ENCODE measurements around the gene PLA2G15. TPM values are rescaled to one million over a fixed set of nuclear protein-coding genes. Genes with fewer than 3 reads are reported as not detected.

PLA2G15 gene
- total RNA-seq, 1 donor from 2014 or later = 20.9 TPM

- DNase-seq (ENCODE audit: low spot score, unreplicated experiment) = no peak
- Mint-ChIP-seq H3K4me3 (ENCODE audit: low read depth) (no peak overlapping the region), H3K36me3 (ENCODE audit: insufficient read depth) (peaks cover 5% of the 10 kb centered on the region), H3K27ac (no peak overlapping the region), H3K9me3 (ENCODE audit: low read depth) (peaks cover 3% of the 10 kb centered on the region), H3K27me3 (no peaks in the 10 kb centered on the region), H3K4me1 (ENCODE audit: low read depth) (peaks cover 12% of the 10 kb centered on the region)
- TF ChIP-seq, protein P1, sequence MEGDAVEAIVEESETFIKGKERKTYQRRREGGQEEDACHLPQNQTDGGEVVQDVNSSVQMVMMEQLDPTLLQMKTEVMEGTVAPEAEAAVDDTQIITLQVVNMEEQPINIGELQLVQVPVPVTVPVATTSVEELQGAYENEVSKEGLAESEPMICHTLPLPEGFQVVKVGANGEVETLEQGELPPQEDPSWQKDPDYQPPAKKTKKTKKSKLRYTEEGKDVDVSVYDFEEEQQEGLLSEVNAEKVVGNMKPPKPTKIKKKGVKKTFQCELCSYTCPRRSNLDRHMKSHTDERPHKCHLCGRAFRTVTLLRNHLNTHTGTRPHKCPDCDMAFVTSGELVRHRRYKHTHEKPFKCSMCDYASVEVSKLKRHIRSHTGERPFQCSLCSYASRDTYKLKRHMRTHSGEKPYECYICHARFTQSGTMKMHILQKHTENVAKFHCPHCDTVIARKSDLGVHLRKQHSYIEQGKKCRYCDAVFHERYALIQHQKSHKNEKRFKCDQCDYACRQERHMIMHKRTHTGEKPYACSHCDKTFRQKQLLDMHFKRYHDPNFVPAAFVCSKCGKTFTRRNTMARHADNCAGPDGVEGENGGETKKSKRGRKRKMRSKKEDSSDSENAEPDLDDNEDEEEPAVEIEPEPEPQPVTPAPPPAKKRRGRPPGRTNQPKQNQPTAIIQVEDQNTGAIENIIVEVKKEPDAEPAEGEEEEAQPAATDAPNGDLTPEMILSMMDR (IDR thresholded peaks at IDR 0.05; ENCODE audit: unreplicated experiment) = no peak
Measured at GRCh38 chr16:68242085-68242484, 3.1 kb upstream of the PLA2G15 start.

GRCh38 chr16:68242926-68243858, 2.0 kb upstream of the PLA2G15 start:
- Mint-ChIP-seq H3K27ac (no peak overlapping the region), H3K9me3 (ENCODE audit: low read depth) (peaks cover 3% of the 10 kb centered on the region), H3K27me3 (no peaks in the 10 kb centered on the region), H3K36me3 (ENCODE audit: insufficient read depth) (peaks cover 4% of the 10 kb centered on the region), H3K4me3 (ENCODE audit: low read depth) (peak overlapping the region; percentile 98), H3K4me1 (ENCODE audit: low read depth) (peaks cover 9% of the 10 kb centered on the region)
- TF ChIP-seq, protein P1 (IDR thresholded peaks at IDR 0.05; ENCODE audit: unreplicated experiment) = no peak
- no peak for DNase-seq (ENCODE audit: low spot score, unreplicated experiment)

- TF ChIP-seq, protein P1 (IDR thresholded peaks at IDR 0.05; ENCODE audit: unreplicated experiment) = no peak
- no peak for DNase-seq (ENCODE audit: low spot score, unreplicated experiment)
- peaks cover 9% of the 10 kb centered on the region for H3K4me1 Mint-ChIP-seq (ENCODE audit: low read depth)
- H3K27me3 Mint-ChIP-seq = no peaks in the 10 kb centered on the region
- H3K9me3 Mint-ChIP-seq (ENCODE audit: low read depth) = no peaks in the 10 kb centered on the region
- peaks cover 2% of the 10 kb centered on the region for H3K36me3 Mint-ChIP-seq (ENCODE audit: insufficient read depth)
- peak overlapping the region; percentile 98 for H3K4me3 Mint-ChIP-seq (ENCODE audit: low read depth)
- H3K27ac Mint-ChIP-seq = no peak overlapping the region
Measured at GRCh38 chr16:68244481-68244902, 681 bp upstream of the PLA2G15 start.

DNA sequence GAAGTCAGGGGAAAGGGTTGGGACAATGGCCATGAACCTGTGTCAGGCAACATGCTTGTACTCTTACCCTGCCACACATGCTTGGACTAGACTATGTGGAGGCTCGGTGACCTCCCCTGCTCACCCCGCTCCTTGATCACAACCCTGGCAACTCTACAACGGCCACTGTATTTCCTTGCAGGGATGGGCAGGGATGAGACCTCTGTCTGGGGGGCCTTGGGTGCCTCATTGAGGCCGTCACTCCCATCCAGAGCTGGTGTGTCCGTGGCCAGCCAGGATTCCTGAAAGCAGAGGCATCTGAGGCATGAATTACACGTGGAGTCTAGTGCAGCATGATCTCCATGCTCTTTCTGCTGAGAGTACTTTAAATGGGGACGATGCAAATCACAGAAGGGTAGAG, 948 bp downstream of the PLA2G15 start:
- TF ChIP-seq, protein P1 (IDR thresholded peaks at IDR 0.05; ENCODE audit: unreplicated experiment) = no peak
- DNase-seq (ENCODE audit: low spot score, unreplicated experiment) = no peak
- Mint-ChIP-seq H3K27me3 (no peaks in the 10 kb centered on the region), H3K9me3 (ENCODE audit: low read depth) (no peaks in the 10 kb centered on the region), H3K27ac (peak overlapping the region; percentile 62), H3K4me3 (ENCODE audit: low read depth) (peak overlapping the region; percentile 98), H3K36me3 (ENCODE audit: insufficient read depth) (peaks cover 5% of the 10 kb centered on the region), H3K4me1 (ENCODE audit: low read depth) (peaks cover 9% of the 10 kb centered on the region)

DNA sequence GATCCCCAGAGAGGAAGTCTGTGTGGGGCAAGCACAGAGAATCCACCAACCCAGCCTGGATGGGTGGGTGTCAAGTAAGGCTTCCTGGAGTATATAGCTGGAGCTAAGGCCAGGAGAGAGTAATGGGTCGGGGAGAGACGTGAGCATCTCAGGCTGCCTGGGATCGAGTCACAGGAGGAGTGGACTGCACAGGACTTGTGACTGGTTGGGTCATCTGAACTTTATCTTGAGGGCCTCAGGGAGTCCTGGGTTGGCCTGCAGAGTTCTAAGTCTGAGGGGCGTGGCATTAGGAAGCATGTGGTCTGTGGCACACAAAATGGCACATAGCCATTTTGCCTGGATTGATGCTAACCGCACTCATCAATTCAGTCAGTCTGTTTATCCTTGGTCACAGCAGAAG, 1.5 kb downstream of the PLA2G15 start:
- no peaks in the 10 kb centered on the region for H3K27me3 Mint-ChIP-seq
- H3K27ac Mint-ChIP-seq = no peak overlapping the region
- TF ChIP-seq, protein P1 (IDR thresholded peaks at IDR 0.05; ENCODE audit: unreplicated experiment) = no peak
- no peak for DNase-seq (ENCODE audit: low spot score, unreplicated experiment)
- H3K4me1 Mint-ChIP-seq (ENCODE audit: low read depth) = peaks cover 9% of the 10 kb centered on the region
- peaks cover 5% of the 10 kb centered on the region for H3K36me3 Mint-ChIP-seq (ENCODE audit: insufficient read depth)
- H3K4me3 Mint-ChIP-seq (ENCODE audit: low read depth) = no peak overlapping the region
- no peaks in the 10 kb centered on the region for H3K9me3 Mint-ChIP-seq (ENCODE audit: low read depth)
